NT2/D1 (cell line): ENCODE results near the gene ZBTB20.

Source experiments
- DNase-seq: peaks from one replicate; pipeline ENCODE4 v3.0.0-alpha.2; 2011; ENCODE audit warnings: low read depth, low spot score
- H3K27me3 ChIP-seq: 2 replicates; pipeline ENCODE4 v1.6.0; 2011; ENCODE audit warnings: mild to moderate bottlenecking; ENCODE audit not compliant: insufficient read length, insufficient read depth
- H3K36me3 ChIP-seq: 2 replicates; pipeline ENCODE4 v1.6.1; 2011; ENCODE audit warnings: mild to moderate bottlenecking, low read length, mixed read lengths; ENCODE audit not compliant: insufficient read depth, insufficient read length
- H3K4me1 ChIP-seq: 2 replicates; pipeline ENCODE4 v1.5.1; 2011; ENCODE audit not compliant: insufficient read depth, insufficient read length
- H3K4me3 ChIP-seq: 2 replicates; pipeline ENCODE4 v1.5.1; 2011; ENCODE audit warnings: low read depth; ENCODE audit not compliant: insufficient read length
- H3K9ac ChIP-seq: 2 replicates; pipeline ENCODE4 v1.6.0; 2011; ENCODE audit warnings: low read depth; ENCODE audit not compliant: insufficient read length
- H3K9me3 ChIP-seq: 2 replicates; pipeline ENCODE4 v1.5.1; 2011; ENCODE audit warnings: mild to moderate bottlenecking, low read length; ENCODE audit not compliant: insufficient read depth
- SUZ12 ChIP-seq: IDR thresholded peaks from 2 replicates; pipeline ENCODE4 v1.6.1; 2011; ENCODE audit not compliant: insufficient read length, insufficient read depth; ENCODE audit errors: extremely low read depth
- YY1 ChIP-seq: IDR thresholded peaks from 2 replicates; pipeline ENCODE4 v1.6.1; 2011; ENCODE audit not compliant: insufficient read length, insufficient read depth
- ZNF274 ChIP-seq: IDR thresholded peaks from 2 replicates; pipeline ENCODE4 v1.6.1; 2011; ENCODE audit warnings: mild to moderate bottlenecking, low read depth, low read length

Gene ZBTB20

GRCh38 chr3:114714957-114715460 is 432.1 kb downstream of the ZBTB20 start:
- no peaks in the 10 kb centered on the region for H3K4me1 ChIP-seq
- no peak overlapping the region for H3K4me3 ChIP-seq
- TF ChIP-seq YY1, result no peak
- H3K27me3 ChIP-seq, result no peaks in the 10 kb centered on the region
- no peak overlapping the region for H3K9ac ChIP-seq
- H3K9me3 ChIP-seq, result no peaks in the 10 kb centered on the region
- DNase-seq, result no peak
- no peaks in the 10 kb centered on the region for H3K36me3 ChIP-seq

DNA sequence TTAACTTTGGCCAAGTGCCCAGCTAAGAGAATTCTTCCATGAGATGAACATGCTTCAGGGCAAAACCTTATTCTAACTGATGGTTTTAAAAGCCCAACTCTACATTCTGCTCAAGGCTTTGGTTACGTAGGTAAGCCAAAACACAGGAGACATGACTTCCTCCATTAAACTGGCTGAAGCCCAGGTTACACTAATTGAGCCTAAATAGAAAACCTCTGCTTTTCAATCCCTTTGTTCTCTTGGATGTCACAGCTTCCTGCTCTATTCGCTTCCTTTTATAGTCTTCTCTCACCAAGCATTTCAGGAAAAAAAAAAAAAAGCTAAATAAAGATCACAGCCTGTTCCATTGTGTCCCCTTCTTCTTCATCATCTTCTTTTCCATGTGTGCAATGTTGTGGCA is 432.9 kb downstream of the ZBTB20 start:
- H3K4me1 ChIP-seq, result no peaks in the 10 kb centered on the region
- H3K36me3 ChIP-seq, result no peaks in the 10 kb centered on the region
- no peak overlapping the region for H3K4me3 ChIP-seq
- no peak for TF ChIP-seq YY1
- TF ChIP-seq ZNF274, result no peak
- no peak for TF ChIP-seq SUZ12
- no peak overlapping the region for H3K9ac ChIP-seq
- no peak for DNase-seq
- H3K9me3 ChIP-seq, result no peaks in the 10 kb centered on the region
- no peaks in the 10 kb centered on the region for H3K27me3 ChIP-seq

GRCh38 chr3:114712728-114713492 is 434.2 kb downstream of the ZBTB20 start:
- H3K36me3 ChIP-seq, result no peaks in the 10 kb centered on the region
- H3K27me3 ChIP-seq, result no peaks in the 10 kb centered on the region
- no peaks in the 10 kb centered on the region for H3K9me3 ChIP-seq
- DNase-seq, result no peak
- TF ChIP-seq YY1 (no peak), SUZ12 (no peak), ZNF274 (no peak)
- no peak overlapping the region for H3K9ac ChIP-seq
- H3K4me3 ChIP-seq, result no peak overlapping the region
- no peaks in the 10 kb centered on the region for H3K4me1 ChIP-seq

DNA sequence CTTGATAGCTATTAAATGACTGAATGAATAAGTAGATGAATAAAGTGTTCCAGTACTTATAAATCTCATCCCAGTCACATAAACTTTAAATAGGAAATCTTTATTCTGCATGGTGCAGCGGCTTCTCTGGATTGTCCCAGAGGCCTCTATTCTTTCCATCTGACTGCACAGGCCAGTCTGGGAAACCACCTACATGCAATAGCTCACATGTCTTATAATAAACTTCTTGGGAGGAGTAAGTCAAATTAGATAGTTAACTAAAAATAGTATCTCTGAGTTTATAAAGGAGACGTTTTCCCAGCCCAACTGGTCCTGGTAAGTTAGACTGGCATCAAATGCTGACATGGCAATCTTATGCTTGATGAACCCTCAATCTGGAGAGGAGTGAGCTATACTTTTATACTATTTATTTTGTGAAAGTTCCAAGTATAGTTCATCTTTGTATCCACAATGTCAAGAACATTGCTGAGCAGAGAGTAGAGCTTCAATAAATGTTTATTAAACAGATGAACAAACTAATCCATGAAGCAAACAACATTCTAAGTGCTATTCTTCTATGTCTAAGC is 435.7 kb downstream of the ZBTB20 start:
- Histone ChIP-seq H3K9ac (no peak overlapping the region), H3K4me1 (no peaks in the 10 kb centered on the region), H3K9me3 (no peaks in the 10 kb centered on the region), H3K4me3 (no peak overlapping the region), H3K36me3 (no peaks in the 10 kb centered on the region), H3K27me3 (no peaks in the 10 kb centered on the region)
- DNase-seq, result no peak
- no peak for TF ChIP-seq ZNF274
- TF ChIP-seq SUZ12, result no peak
- no peak for TF ChIP-seq YY1

- no peak for TF ChIP-seq YY1
- TF ChIP-seq SUZ12, result no peak
- no peak for TF ChIP-seq ZNF274
- DNase-seq, result no peak
- Histone ChIP-seq H3K9me3 (no peaks in the 10 kb centered on the region), H3K27me3 (no peaks in the 10 kb centered on the region), H3K4me1 (no peaks in the 10 kb centered on the region), H3K36me3 (no peaks in the 10 kb centered on the region), H3K4me3 (no peak overlapping the region), H3K9ac (no peak overlapping the region)
Observed at GRCh38 chr3:114709102-114709501, 438.0 kb downstream of the ZBTB20 start.

DNA sequence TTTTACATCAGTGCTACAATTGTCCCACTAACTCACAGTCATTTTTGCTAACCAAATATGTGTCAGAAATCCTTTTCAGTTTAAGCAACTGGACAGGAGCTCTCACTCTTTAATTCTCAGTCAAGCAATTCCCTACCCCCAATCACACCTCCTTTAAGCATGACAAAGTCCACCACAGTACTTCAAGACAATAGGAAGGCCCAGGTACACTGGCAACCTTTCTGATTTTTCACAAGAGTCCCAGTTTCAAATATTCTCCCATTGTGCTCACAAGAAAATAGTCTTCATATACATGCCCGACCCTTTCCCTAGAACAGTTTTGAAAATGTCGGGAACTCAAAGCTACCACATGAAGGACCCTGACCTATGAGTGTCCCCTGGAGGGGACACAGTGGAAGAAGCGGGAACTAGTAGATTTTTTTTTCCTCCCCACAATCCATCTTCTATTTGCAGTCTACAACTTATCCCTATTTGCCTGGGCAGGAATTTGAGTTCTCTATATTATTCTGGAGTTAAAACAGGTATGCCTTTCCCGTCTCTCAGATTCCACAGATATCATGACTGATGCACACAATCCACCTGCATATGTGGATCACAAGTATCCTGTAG is 439.7 kb downstream of the ZBTB20 start:
- DNase-seq, result no peak
- H3K9me3 ChIP-seq, result no peaks in the 10 kb centered on the region
- H3K36me3 ChIP-seq, result no peaks in the 10 kb centered on the region
- no peak overlapping the region for H3K4me3 ChIP-seq
- no peaks in the 10 kb centered on the region for H3K4me1 ChIP-seq
- H3K9ac ChIP-seq, result no peak overlapping the region
- no peaks in the 10 kb centered on the region for H3K27me3 ChIP-seq
- no peak for TF ChIP-seq YY1
- no peak for TF ChIP-seq ZNF274
- TF ChIP-seq SUZ12, result no peak

DNA sequence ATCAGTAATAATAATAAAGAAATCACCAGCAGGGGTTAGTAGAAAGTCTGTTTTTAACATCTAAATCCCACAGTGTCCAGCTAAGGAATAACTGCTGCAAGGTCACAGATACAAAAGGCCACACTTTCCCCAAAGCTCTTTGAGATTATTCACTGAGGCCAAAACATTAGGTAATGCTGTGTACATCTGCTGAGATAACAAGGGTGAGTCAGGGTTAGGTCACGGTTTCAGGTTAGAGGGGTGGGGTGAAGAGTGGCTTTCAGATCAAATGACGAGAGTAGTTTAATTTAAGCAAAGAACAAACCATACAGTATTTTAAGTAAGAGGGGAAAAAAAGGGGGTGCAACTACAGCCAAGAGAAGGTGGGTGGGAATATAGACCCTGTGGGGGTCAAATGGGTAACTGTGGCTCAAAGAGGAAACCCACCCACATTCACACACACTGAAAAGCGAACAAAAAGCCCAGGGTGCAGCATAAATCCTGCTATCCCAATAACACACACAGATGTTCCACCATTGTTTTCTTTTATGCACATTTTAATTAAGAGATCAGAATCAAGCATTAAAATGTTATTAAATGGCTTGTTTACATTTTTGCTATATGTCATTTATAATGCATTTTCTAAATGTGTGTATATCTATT is 440.4 kb downstream of the ZBTB20 start:
- DNase-seq, result no peak
- no peak overlapping the region for H3K4me3 ChIP-seq

More for the DNA sequence above, 440.4 kb downstream of the ZBTB20 start:
- H3K9me3 ChIP-seq, result no peaks in the 10 kb centered on the region
- no peaks in the 10 kb centered on the region for H3K36me3 ChIP-seq
- no peaks in the 10 kb centered on the region for H3K27me3 ChIP-seq
- TF ChIP-seq SUZ12 (no peak), ZNF274 (no peak), YY1 (no peak)
- no peak overlapping the region for H3K9ac ChIP-seq
- H3K4me1 ChIP-seq, result no peaks in the 10 kb centered on the region
